MM.1S (cell line): ENCODE data around the gene FZR1.

Source experiments
- DNase-seq: peaks from one replicate; pipeline ENCODE4 v3.0.0-alpha.2; 2015
- H2AFZ ChIP-seq: fragments of 300-600 bp; sonication (generic); 2 replicates; pipeline ENCODE4 v1.6.0; 2016; ENCODE audit warnings: antibody characterized with exemption, low read length
- H3F3A ChIP-seq: fragments of 300-600 bp; sonication (generic); 2 replicates; pipeline ENCODE4 v1.6.1; 2016; ENCODE audit warnings: mild to moderate bottlenecking, antibody characterized with exemption, low read length, moderate library complexity, mixed read lengths; ENCODE audit not compliant: insufficient read depth
- H3K27ac ChIP-seq: fragments of 300-600 bp; sonication (generic); 2 replicates; pipeline ENCODE4 v1.5.1; 2016; ENCODE audit warnings: mild to moderate bottlenecking, low read length
- H3K27me3 ChIP-seq: fragments of 300-600 bp; sonication (generic); replicated peaks from 2 replicates; pipeline ENCODE4 v1.6.0; 2016; ENCODE audit warnings: low read length; ENCODE audit not compliant: insufficient read depth
- H3K36me3 ChIP-seq: fragments of 300-600 bp; sonication (generic); replicated peaks from 2 replicates; pipeline ENCODE4 v1.6.1; 2016; ENCODE audit warnings: mild to moderate bottlenecking, low read length, mixed read lengths; ENCODE audit not compliant: insufficient read depth
- H3K4me1 ChIP-seq: fragments of 300-600 bp; sonication (generic); 2 replicates; pipeline ENCODE4 v1.6.1; 2016; ENCODE audit warnings: low read length, mixed read lengths
- H3K4me2 ChIP-seq: fragments of 300-600 bp; sonication (generic); 2 replicates; pipeline ENCODE4 v1.6.0; 2016; ENCODE audit warnings: low read depth, low read length
- H3K4me3 ChIP-seq: fragments of 300-600 bp; sonication (generic); 2 replicates; pipeline ENCODE4 v1.5.1; 2016; ENCODE audit warnings: low read length, mixed read lengths
- H3K79me2 ChIP-seq: fragments of 300-600 bp; sonication (generic); 2 replicates; pipeline ENCODE4 v1.6.1; 2016; ENCODE audit warnings: mixed run types, low read length, mixed read lengths
- H3K9ac ChIP-seq: fragments of 300-600 bp; sonication (generic); 2 replicates; pipeline ENCODE4 v1.6.1; 2016; ENCODE audit warnings: low read length, mixed read lengths
- H3K9me2 ChIP-seq: fragments of 300-600 bp; sonication (generic); replicated peaks from 2 replicates; pipeline ENCODE4 v1.6.1; 2016; ENCODE audit warnings: mild to moderate bottlenecking, low read length, mixed read lengths; ENCODE audit not compliant: insufficient read depth
- H3K9me3 ChIP-seq: fragments of 300-600 bp; sonication (generic); replicated peaks from 2 replicates; pipeline ENCODE4 v1.6.1; 2016; ENCODE audit warnings: mild to moderate bottlenecking, low read length, mixed read lengths; ENCODE audit not compliant: insufficient read depth
- H4K20me1 ChIP-seq: fragments of 300-600 bp; sonication (generic); 2 replicates; pipeline ENCODE4 v1.6.1; 2016; ENCODE audit warnings: mild to moderate bottlenecking, low read length, moderate library complexity, mixed read lengths; ENCODE audit not compliant: insufficient read depth
- EZH2 ChIP-seq: fragments of 300-600 bp; sonication (generic); optimal IDR thresholded peaks from 2 replicates; pipeline ENCODE3; 2017; ENCODE audit warnings: low read depth, mild to moderate bottlenecking, antibody characterized with exemption, low read length, mixed read lengths
- EZH2phosphoT487 ChIP-seq: fragments of 300-600 bp; sonication (generic); IDR thresholded peaks from 2 replicates; pipeline ENCODE4 v1.6.1; 2018; ENCODE audit warnings: antibody characterized with exemption, low read length
- TF ChIP-seq, protein P1 (sequence below): fragments of 300-600 bp; sonication (generic); IDR thresholded peaks from 2 replicates; pipeline ENCODE4 v1.5.1; 2016; ENCODE audit warnings: antibody characterized with exemption, low read length, mixed read lengths

Gene FZR1

DNA sequence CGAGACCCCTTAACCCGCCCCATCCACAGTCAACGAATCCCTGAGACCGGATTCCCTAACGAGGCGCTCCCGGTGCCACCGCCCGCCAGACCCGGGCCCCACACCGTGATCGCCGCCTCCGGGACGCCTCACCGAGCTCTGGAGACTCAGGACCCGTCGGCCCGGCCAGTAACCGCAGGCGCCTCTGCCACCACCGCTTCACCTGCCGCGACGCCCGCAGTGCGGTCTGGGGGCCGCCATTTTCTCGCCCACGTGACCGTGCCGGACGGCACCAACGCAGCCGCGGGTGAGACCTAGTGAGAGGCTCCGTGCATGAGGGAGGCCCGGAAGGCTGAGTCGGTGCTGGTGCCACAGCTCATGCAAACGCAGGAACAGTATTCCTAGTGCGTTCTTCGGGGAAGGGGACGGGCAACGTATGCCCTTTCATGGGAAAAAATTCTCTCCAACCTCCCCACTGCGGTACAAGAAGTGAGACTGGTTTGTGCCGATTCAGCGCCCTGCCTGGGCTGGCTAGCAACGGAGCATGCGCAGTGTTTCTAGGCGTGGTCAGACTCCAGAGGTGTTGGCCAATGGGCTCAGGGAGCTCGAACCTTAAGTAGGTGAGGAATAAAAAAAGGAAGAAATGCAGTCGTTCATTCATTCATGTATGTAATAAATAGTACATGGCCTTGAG, 5.5 kb upstream of the FZR1 start, which contains the start of gene DOHH:
Gene DOHH (minus strand): TSS at position 246 of the 673 bp plus-strand sequence. CDS start 3,860 bp downstream, outside the sequence.
- H3K79me2 ChIP-seq, result peaks cover 42% of the 10 kb centered on the region
- H2AFZ ChIP-seq, result peak within 1 kb of the TSS; percentile 69
- peak within 1 kb of the TSS; percentile 89 for H3K9ac ChIP-seq
- no peaks in the 10 kb centered on the region for H3K27me3 ChIP-seq
- H3K9me2 ChIP-seq, result no peaks in the 10 kb centered on the region
- H3K4me2 ChIP-seq, result peak within 1 kb of the TSS; percentile 95
- peak; percentile 100 for DNase-seq
- 0 out of 2 replicates have a peak, but pooled peaks cover 10% of the 10 kb centered on the region for H3K4me1 ChIP-seq
- H3K9me3 ChIP-seq, result no peaks in the 10 kb centered on the region
- peak within 1 kb of the TSS; percentile 93 for H3K4me3 ChIP-seq
- H3K36me3 ChIP-seq, result no peaks in the 10 kb centered on the region
- TF ChIP-seq EZH2 (no peak), EZH2phosphoT487 (no peak)
- TF ChIP-seq, protein P1, sequence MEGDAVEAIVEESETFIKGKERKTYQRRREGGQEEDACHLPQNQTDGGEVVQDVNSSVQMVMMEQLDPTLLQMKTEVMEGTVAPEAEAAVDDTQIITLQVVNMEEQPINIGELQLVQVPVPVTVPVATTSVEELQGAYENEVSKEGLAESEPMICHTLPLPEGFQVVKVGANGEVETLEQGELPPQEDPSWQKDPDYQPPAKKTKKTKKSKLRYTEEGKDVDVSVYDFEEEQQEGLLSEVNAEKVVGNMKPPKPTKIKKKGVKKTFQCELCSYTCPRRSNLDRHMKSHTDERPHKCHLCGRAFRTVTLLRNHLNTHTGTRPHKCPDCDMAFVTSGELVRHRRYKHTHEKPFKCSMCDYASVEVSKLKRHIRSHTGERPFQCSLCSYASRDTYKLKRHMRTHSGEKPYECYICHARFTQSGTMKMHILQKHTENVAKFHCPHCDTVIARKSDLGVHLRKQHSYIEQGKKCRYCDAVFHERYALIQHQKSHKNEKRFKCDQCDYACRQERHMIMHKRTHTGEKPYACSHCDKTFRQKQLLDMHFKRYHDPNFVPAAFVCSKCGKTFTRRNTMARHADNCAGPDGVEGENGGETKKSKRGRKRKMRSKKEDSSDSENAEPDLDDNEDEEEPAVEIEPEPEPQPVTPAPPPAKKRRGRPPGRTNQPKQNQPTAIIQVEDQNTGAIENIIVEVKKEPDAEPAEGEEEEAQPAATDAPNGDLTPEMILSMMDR, result no peak
- no peaks in the 10 kb centered on the region for H4K20me1 ChIP-seq
- H3F3A ChIP-seq, result no peaks in the 10 kb centered on the region
- H3K27ac ChIP-seq, result peak within 1 kb of the TSS; percentile 79

DNA sequence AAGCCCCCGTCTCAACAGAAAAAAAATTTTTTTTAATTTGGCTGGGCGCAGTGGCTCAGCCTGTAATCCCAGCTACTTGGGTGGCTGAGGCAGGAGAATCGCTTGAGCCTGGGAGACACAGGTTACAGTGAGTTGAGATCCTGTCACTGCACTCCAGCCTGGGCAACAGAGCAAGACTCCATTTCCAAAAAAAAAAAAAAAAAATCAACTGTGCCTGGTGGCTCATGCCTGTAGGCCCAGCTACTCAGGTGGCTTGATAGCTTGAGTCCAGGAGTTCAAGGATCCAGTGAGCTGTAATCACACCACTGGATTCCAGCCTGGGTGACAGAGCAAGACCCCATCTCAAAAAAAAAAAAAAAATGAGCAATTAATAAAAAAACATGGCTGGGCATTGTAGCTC, 4.3 kb upstream of the FZR1 start:
- no peak for DNase-seq
- no peak overlapping the region for H3K4me2 ChIP-seq
- H2AFZ ChIP-seq, result no peak overlapping the region
- peaks cover 43% of the 10 kb centered on the region for H3K79me2 ChIP-seq
- no peak overlapping the region for H3K27ac ChIP-seq
- no peak overlapping the region for H3K4me3 ChIP-seq
- H3F3A ChIP-seq, result no peaks in the 10 kb centered on the region
- H4K20me1 ChIP-seq, result no peaks in the 10 kb centered on the region
- TF ChIP-seq, protein P1, result no peak
- TF ChIP-seq EZH2, result no peak
- TF ChIP-seq EZH2phosphoT487, result no peak
- no peaks in the 10 kb centered on the region for H3K9me2 ChIP-seq
- 0 out of 2 replicates have a peak, but pooled peaks cover 10% of the 10 kb centered on the region for H3K4me1 ChIP-seq
- H3K9me3 ChIP-seq, result no peaks in the 10 kb centered on the region
- no peaks in the 10 kb centered on the region for H3K27me3 ChIP-seq
- H3K36me3 ChIP-seq, result no peaks in the 10 kb centered on the region
- H3K9ac ChIP-seq, result no peak overlapping the region

DNA sequence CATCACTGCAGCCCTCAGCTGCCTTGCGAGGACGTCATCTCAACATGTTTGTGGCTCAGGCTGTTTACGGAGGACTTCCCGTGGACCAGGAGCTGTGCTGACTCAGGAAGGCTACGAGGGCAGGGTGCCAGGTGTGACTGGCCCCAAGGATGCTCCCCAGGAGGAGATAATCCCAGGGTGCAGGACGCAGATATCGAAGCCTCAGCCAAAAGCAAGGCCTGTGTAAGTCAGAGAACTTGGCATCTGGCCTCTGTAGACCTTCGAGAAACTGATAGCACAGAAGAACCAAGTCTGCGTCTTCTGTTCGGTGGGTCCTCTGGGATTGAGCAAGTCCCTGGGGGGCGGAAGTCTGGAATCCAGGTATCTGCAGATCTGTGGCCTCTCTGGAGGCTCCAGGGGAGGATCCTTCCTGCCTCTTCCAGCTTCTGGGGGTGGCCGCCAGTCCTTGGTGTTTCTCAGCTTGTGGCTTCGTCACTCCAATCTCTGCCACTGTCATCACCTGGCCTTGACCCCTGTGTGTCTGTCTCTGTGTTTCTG, 3.0 kb upstream of the FZR1 start:
- Histone ChIP-seq H2AFZ (no peak overlapping the region), H3K9me3 (no peaks in the 10 kb centered on the region), H3K4me3 (no peak overlapping the region), H3K9ac (no peak overlapping the region), H3K36me3 (no peaks in the 10 kb centered on the region), H3F3A (no peaks in the 10 kb centered on the region), H3K9me2 (no peaks in the 10 kb centered on the region), H3K79me2 (peaks cover 43% of the 10 kb centered on the region), H4K20me1 (no peaks in the 10 kb centered on the region), H3K4me1 (peaks cover 16% of the 10 kb centered on the region), H3K27ac (no peak overlapping the region), H3K4me2 (no peak overlapping the region), H3K27me3 (no peaks in the 10 kb centered on the region)
- TF ChIP-seq EZH2 (no peak), EZH2phosphoT487 (no peak)
- TF ChIP-seq, protein P1, result no peak
- no peak for DNase-seq
